Measurements from ENCODE around the gene AK4.

DNA sequence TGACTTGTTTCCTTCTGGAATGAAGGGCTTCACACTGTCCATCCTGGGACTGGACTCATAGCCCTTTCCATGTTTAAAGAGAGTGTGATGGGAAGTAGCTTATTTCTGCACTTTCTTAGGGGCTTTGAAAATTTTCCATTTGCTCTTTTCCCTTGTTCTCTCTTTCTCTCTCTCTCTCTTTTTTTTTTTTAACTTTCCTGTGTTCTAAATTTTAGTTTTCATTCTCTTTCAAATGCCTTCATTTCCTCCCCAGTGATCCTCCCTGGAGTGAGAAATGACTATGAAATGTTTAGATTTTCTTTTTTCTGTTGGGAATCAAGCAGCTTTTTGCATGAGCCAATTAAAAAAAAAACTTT lies 2.1 kb downstream of the AK4 start:
- TF ChIP-seq POLR2AphosphoS5 (IDR thresholded peaks at IDR 0.05): no peak
- TF ChIP-seq EP300 (IDR thresholded peaks at IDR 0.05): no peak
- TF ChIP-seq, protein P1, sequence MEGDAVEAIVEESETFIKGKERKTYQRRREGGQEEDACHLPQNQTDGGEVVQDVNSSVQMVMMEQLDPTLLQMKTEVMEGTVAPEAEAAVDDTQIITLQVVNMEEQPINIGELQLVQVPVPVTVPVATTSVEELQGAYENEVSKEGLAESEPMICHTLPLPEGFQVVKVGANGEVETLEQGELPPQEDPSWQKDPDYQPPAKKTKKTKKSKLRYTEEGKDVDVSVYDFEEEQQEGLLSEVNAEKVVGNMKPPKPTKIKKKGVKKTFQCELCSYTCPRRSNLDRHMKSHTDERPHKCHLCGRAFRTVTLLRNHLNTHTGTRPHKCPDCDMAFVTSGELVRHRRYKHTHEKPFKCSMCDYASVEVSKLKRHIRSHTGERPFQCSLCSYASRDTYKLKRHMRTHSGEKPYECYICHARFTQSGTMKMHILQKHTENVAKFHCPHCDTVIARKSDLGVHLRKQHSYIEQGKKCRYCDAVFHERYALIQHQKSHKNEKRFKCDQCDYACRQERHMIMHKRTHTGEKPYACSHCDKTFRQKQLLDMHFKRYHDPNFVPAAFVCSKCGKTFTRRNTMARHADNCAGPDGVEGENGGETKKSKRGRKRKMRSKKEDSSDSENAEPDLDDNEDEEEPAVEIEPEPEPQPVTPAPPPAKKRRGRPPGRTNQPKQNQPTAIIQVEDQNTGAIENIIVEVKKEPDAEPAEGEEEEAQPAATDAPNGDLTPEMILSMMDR (IDR thresholded peaks at IDR 0.05): no peak
- no peak for TF ChIP-seq POLR2A (IDR thresholded peaks at IDR 0.05)
